NCI-H524 treated with DMSO at 0.1 percent for 48 hours (cell line): ENCODE results near the gene BHLHA9.

ENCODE experiments used
- DNase-seq: peaks from one replicate; lab custom pipeline; 2025; lab: John Stamatoyannopoulos, UW

BHLHA9 gene

GRCh38 chr17:1255041-1255440 lies 15.2 kb upstream of the BHLHA9 start:
- DNase-seq: no peak

- no peak for DNase-seq
Measured at GRCh38 chr17:1256699-1257098, 13.5 kb upstream of the BHLHA9 start.

- DNase-seq: no peak
Measured at GRCh38 chr17:1260086-1260769, 10.0 kb upstream of the BHLHA9 start.

GRCh38 chr17:1260770-1261161 lies 9.5 kb upstream of the BHLHA9 start:
- DNase-seq: no peak

GRCh38 chr17:1264196-1264595 lies 6.0 kb upstream of the BHLHA9 start:
- DNase-seq: no peak

GRCh38 chr17:1267471-1267943 lies 2.7 kb upstream of the BHLHA9 start:
- DNase-seq: no peak

GRCh38 chr17:1271030-1271423 lies 783 bp downstream of the BHLHA9 start:
- DNase-seq: no peak

GRCh38 chr17:1271441-1271840 lies 1.2 kb downstream of the BHLHA9 start:
- DNase-seq: no peak

- DNase-seq: no peak
Measured at GRCh38 chr17:1272701-1273100, 2.5 kb downstream of the BHLHA9 start.

- DNase-seq: no peak
Measured at GRCh38 chr17:1273492-1274244, 3.4 kb downstream of the BHLHA9 start.

- no peak for DNase-seq
Measured at GRCh38 chr17:1274245-1274608, 4.0 kb downstream of the BHLHA9 start.

- no peak for DNase-seq
Measured at GRCh38 chr17:1275205-1275961, 5.1 kb downstream of the BHLHA9 start.

GRCh38 chr17:1275962-1276736 lies 5.9 kb downstream of the BHLHA9 start:
- DNase-seq: no peak

GRCh38 chr17:1280652-1281051 lies 10.4 kb downstream of the BHLHA9 start:
- DNase-seq: no peak

- no peak for DNase-seq
Measured at GRCh38 chr17:1286379-1287106, 16.3 kb downstream of the BHLHA9 start.

- no peak for DNase-seq
Measured at GRCh38 chr17:1289695-1290094, 19.5 kb downstream of the BHLHA9 start.

- DNase-seq: no peak
Measured at GRCh38 chr17:1290676-1291075, 20.4 kb downstream of the BHLHA9 start.

GRCh38 chr17:1294157-1294717 lies 24.0 kb downstream of the BHLHA9 start:
- no peak for DNase-seq

- DNase-seq: no peak
Measured at GRCh38 chr17:1298606-1299005, 28.4 kb downstream of the BHLHA9 start.

GRCh38 chr17:1299552-1300370 lies 29.5 kb downstream of the BHLHA9 start:
- no peak for DNase-seq
